Measurements from ENCODE around the gene PDZK1. TPM values are rescaled to one million over a fixed set of nuclear protein-coding genes. Genes with fewer than 3 reads are reported as not detected.
A peak's percentile ranks its signal among the peaks of the same experiment; 100 is the strongest.

The PDZK1 gene
- total RNA-seq: 10 to 100 TPM in 1 of 2 donors, 1 to 10 TPM in 1; 1.9 to 10.2 TPM
- polyA plus RNA-seq (ENCODE audit: insufficient read length in 2 of 2): 1 to 10 TPM; 2.9 to 3.4 TPM
- long read RNA-seq, donor 1: 0 reads
- long read RNA-seq, donor 2: 0 reads
- long read RNA-seq, donor 3: 0 reads
- long read RNA-seq, donor 4: 0 reads

- no peak within 1 kb of the TSS for H3K4me3 ChIP-seq (ENCODE audit: low read depth, low read length)
- H3K4me1 ChIP-seq (ENCODE audit: control insufficient read depth, insufficient read depth, low read length): peaks cover 3% of the 10 kb centered on the region
- no peak within 1 kb of the TSS for H3K27ac ChIP-seq (ENCODE audit: low read depth, low read length)
- H3K27me3 ChIP-seq (ENCODE audit: control insufficient read depth, insufficient read depth, low read length): no peaks in the 10 kb centered on the region
- no peaks in the 10 kb centered on the region for H3K9me3 ChIP-seq (ENCODE audit: control insufficient read depth, insufficient read depth, low read length)
- DNase-seq (ENCODE audit: low read depth in 4 of 6, low spot score in 6 of 6): no peak
- 69% methylated on average over 5 of the region's 9 CpGs for WGBS (ENCODE audit: insufficient coverage)
- H3K36me3 ChIP-seq (ENCODE audit: control insufficient read depth, insufficient read depth, low read length): no peaks in the 10 kb centered on the region
Measured at GRCh38 chr1:145707183-145707867, at the start of gene PDZK1. TSS of gene PDZK1 (minus strand) at chr1:145707368. CDS start at chr1:145688021, 19,347 bp downstream.

GRCh38 chr1:145751491-145752037 lies 44.4 kb upstream of the PDZK1 start:
- 53% methylated on average over 4 of the region's 5 CpGs for WGBS (ENCODE audit: insufficient coverage)
- Histone ChIP-seq H3K27ac (ENCODE audit: low read depth, low read length) (peak overlapping the region; percentile 42), H3K27me3 (ENCODE audit: control insufficient read depth, insufficient read depth, low read length) (no peaks in the 10 kb centered on the region), H3K4me3 (ENCODE audit: low read depth, low read length) (no peak overlapping the region), H3K9me3 (ENCODE audit: control insufficient read depth, insufficient read depth, low read length) (no peaks in the 10 kb centered on the region), H3K4me1 (ENCODE audit: control insufficient read depth, insufficient read depth, low read length) (peaks cover 4% of the 10 kb centered on the region), H3K36me3 (ENCODE audit: control insufficient read depth, insufficient read depth, low read length) (peaks cover 17% of the 10 kb centered on the region)
- DNase-seq (ENCODE audit: low read depth in 4 of 6, low spot score in 6 of 6): peak in 2 of 6 donors; percentile 5 to 59

GRCh38 chr1:145750426-145750825 lies 43.3 kb upstream of the PDZK1 start:
- H3K4me1 ChIP-seq (ENCODE audit: control insufficient read depth, insufficient read depth, low read length): peaks cover 4% of the 10 kb centered on the region
- no peak overlapping the region for H3K27ac ChIP-seq (ENCODE audit: low read depth, low read length)
- H3K9me3 ChIP-seq (ENCODE audit: control insufficient read depth, insufficient read depth, low read length): no peaks in the 10 kb centered on the region
- no peak for DNase-seq (ENCODE audit: low read depth in 4 of 6, low spot score in 6 of 6)
- 92% methylated on average over 2 of the region's 5 CpGs for WGBS (ENCODE audit: insufficient coverage)
- no peak overlapping the region for H3K4me3 ChIP-seq (ENCODE audit: low read depth, low read length)
- no peaks in the 10 kb centered on the region for H3K27me3 ChIP-seq (ENCODE audit: control insufficient read depth, insufficient read depth, low read length)
- peaks cover 20% of the 10 kb centered on the region for H3K36me3 ChIP-seq (ENCODE audit: control insufficient read depth, insufficient read depth, low read length)

DNA sequence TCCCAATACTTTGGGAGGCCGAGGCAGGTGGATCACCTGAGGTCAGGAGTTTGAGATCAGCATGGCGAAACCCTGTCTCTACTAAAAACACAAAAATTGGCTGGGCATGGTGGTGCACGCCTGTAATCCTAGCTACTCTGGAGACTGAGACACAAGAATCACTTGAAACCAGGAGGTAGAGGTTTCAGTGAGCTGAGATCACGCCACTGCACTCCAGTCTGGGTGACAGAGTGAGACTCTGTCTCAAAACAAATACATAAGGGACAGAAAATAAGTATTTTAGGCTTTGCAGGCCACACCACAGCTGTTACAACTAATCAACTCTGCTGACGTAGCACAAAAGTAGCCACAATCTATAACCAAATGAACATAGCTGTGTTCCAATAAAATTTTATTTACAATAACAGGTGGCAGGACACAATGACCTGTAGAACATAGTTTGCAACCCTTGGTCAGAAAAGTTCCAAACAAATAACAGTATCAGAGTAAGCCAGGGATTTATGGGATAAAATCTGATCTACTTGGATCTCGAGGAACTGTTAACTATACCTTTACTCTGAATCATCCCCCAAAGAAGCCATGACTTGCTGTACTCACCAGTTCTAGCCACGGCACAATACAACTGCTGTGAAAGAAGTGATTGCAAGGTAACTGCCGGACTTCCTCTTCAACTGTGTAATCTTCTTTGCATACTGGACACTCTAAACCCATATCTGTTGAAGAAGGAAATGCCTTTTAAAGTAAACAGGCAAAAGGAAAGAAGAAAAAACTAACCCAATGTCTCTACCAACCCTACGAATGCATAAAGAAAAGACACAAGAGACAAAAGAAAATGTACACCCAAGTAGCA lies 40.5 kb upstream of the PDZK1 start:
- Histone ChIP-seq H3K27ac (ENCODE audit: low read depth, low read length) (no peak overlapping the region), H3K27me3 (ENCODE audit: control insufficient read depth, insufficient read depth, low read length) (no peaks in the 10 kb centered on the region), H3K4me1 (ENCODE audit: control insufficient read depth, insufficient read depth, low read length) (peaks cover 4% of the 10 kb centered on the region), H3K4me3 (ENCODE audit: low read depth, low read length) (no peak overlapping the region), H3K36me3 (ENCODE audit: control insufficient read depth, insufficient read depth, low read length) (peaks cover 23% of the 10 kb centered on the region), H3K9me3 (ENCODE audit: control insufficient read depth, insufficient read depth, low read length) (no peaks in the 10 kb centered on the region)
- no peak for DNase-seq (ENCODE audit: low read depth in 4 of 6, low spot score in 6 of 6)
- 98% methylated on average over 4 of the region's 9 CpGs for WGBS (ENCODE audit: insufficient coverage)

GRCh38 chr1:145740269-145740668 lies 33.1 kb upstream of the PDZK1 start:
- peaks cover 11% of the 10 kb centered on the region for H3K36me3 ChIP-seq (ENCODE audit: control insufficient read depth, insufficient read depth, low read length)
- DNase-seq (ENCODE audit: low read depth in 4 of 6, low spot score in 6 of 6): no peak
- H3K4me3 ChIP-seq (ENCODE audit: low read depth, low read length): no peak overlapping the region
- no peaks in the 10 kb centered on the region for H3K27me3 ChIP-seq (ENCODE audit: control insufficient read depth, insufficient read depth, low read length)
- no CpG with 5 or more reads among the region's 4 CpGs for WGBS (ENCODE audit: insufficient coverage)
- H3K4me1 ChIP-seq (ENCODE audit: control insufficient read depth, insufficient read depth, low read length): no peaks in the 10 kb centered on the region
- no peak overlapping the region for H3K27ac ChIP-seq (ENCODE audit: low read depth, low read length)
- H3K9me3 ChIP-seq (ENCODE audit: control insufficient read depth, insufficient read depth, low read length): no peaks in the 10 kb centered on the region

DNA sequence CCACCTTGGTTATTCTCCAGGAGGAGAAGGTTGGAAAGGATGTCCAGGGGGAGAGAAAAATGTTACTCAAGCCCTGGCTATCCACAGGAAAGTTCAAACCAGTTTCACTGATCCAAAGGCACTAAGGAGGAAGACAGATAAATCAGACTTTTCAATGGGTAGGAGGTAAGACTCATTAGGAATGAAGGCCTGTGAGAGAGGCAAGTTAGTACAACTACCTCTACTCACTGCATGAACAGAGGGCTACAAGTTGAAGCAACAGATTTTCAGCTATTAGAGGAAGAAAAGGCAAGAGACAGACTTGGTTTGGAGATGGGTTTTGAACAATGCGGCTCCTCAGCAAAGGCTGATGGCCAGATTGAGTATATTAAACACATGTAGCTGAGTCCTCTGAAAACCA lies 29.0 kb upstream of the PDZK1 start:
- no peaks in the 10 kb centered on the region for H3K9me3 ChIP-seq (ENCODE audit: control insufficient read depth, insufficient read depth, low read length)
- H3K4me3 ChIP-seq (ENCODE audit: low read depth, low read length): no peak overlapping the region
- no peak for DNase-seq (ENCODE audit: low read depth in 4 of 6, low spot score in 6 of 6)
- no CpG with 5 or more reads among the region's 1 CpG for WGBS (ENCODE audit: insufficient coverage)
- no peak overlapping the region for H3K27ac ChIP-seq (ENCODE audit: low read depth, low read length)
- H3K36me3 ChIP-seq (ENCODE audit: control insufficient read depth, insufficient read depth, low read length): no peaks in the 10 kb centered on the region
- no peaks in the 10 kb centered on the region for H3K4me1 ChIP-seq (ENCODE audit: control insufficient read depth, insufficient read depth, low read length)
- H3K27me3 ChIP-seq (ENCODE audit: control insufficient read depth, insufficient read depth, low read length): no peaks in the 10 kb centered on the region

GRCh38 chr1:145730900-145731299 lies 23.7 kb upstream of the PDZK1 start:
- Histone ChIP-seq H3K27ac (ENCODE audit: low read depth, low read length) (no peak overlapping the region), H3K36me3 (ENCODE audit: control insufficient read depth, insufficient read depth, low read length) (no peaks in the 10 kb centered on the region), H3K4me3 (ENCODE audit: low read depth, low read length) (no peak overlapping the region), H3K4me1 (ENCODE audit: control insufficient read depth, insufficient read depth, low read length) (no peaks in the 10 kb centered on the region), H3K9me3 (ENCODE audit: control insufficient read depth, insufficient read depth, low read length) (no peaks in the 10 kb centered on the region), H3K27me3 (ENCODE audit: control insufficient read depth, insufficient read depth, low read length) (no peaks in the 10 kb centered on the region)
- no CpG with 5 or more reads among the region's 3 CpGs for WGBS (ENCODE audit: insufficient coverage)
- DNase-seq (ENCODE audit: low read depth in 4 of 6, low spot score in 6 of 6): no peak

DNA sequence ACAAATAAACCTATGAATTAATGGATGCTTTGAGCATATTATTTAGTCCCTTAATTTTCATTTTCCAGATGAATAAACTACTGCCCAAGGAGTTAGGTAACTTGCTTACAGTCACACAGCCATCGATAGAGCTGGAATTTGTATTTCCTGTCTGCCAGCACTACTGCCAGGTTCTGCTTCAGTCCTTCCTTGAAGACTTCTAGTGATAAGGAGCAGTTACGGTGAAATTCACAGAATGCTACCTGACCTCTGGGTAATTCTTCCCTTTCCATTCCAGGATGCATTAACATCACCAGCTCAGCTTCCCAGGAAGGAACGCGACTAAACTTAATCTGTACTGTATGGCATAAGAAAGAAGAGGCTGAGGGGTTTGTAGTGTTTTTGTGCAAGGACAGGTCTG lies 23.3 kb upstream of the PDZK1 start:
- Histone ChIP-seq H3K4me3 (ENCODE audit: low read depth, low read length) (no peak overlapping the region), H3K27ac (ENCODE audit: low read depth, low read length) (no peak overlapping the region), H3K27me3 (ENCODE audit: control insufficient read depth, insufficient read depth, low read length) (no peaks in the 10 kb centered on the region), H3K9me3 (ENCODE audit: control insufficient read depth, insufficient read depth, low read length) (no peaks in the 10 kb centered on the region), H3K36me3 (ENCODE audit: control insufficient read depth, insufficient read depth, low read length) (no peaks in the 10 kb centered on the region), H3K4me1 (ENCODE audit: control insufficient read depth, insufficient read depth, low read length) (no peaks in the 10 kb centered on the region)
- peak in 1 of 6 donors; percentile 11 for DNase-seq (ENCODE audit: low read depth in 4 of 6, low spot score in 6 of 6)
- WGBS (ENCODE audit: insufficient coverage): 80% methylated on average over 1 of the region's 4 CpGs

GRCh38 chr1:145729666-145730436 lies 22.7 kb upstream of the PDZK1 start:
- no peak for DNase-seq (ENCODE audit: low read depth in 4 of 6, low spot score in 6 of 6)
- no peaks in the 10 kb centered on the region for H3K9me3 ChIP-seq (ENCODE audit: control insufficient read depth, insufficient read depth, low read length)
- WGBS (ENCODE audit: insufficient coverage): no CpG with 5 or more reads among the region's 5 CpGs
- H3K27me3 ChIP-seq (ENCODE audit: control insufficient read depth, insufficient read depth, low read length): no peaks in the 10 kb centered on the region
- no peaks in the 10 kb centered on the region for H3K4me1 ChIP-seq (ENCODE audit: control insufficient read depth, insufficient read depth, low read length)
- no peaks in the 10 kb centered on the region for H3K36me3 ChIP-seq (ENCODE audit: control insufficient read depth, insufficient read depth, low read length)
- H3K27ac ChIP-seq (ENCODE audit: low read depth, low read length): no peak overlapping the region
- no peak overlapping the region for H3K4me3 ChIP-seq (ENCODE audit: low read depth, low read length)

Measured in spinal cord (tissue), 10 donors.